Left lung (tissue), 10 donors: ENCODE measurements around the gene COL16A1. TPM values are rescaled to one million over a fixed set of nuclear protein-coding genes. Genes with fewer than 3 reads are reported as not detected.

Experiments
- ATAC-seq: fragments of 200-7000 bp; cut with Tn5 transposase; one replicate; pipeline ENCODE4 v1.9.1; 2020; ENCODE audit warnings: moderate library complexity
- DNase-seq, 4 donors: peaks; one replicate each; pipeline ENCODE4 v3.0.0-alpha.2; 2013 to 2020
- H3K27ac ChIP-seq, 2 donors: fragments of 200-600 bp; sonication (generic) in 1 of 2; one replicate each; pipeline versions ENCODE4 v1.5.0 to v1.8.0; 2020 to 2021
- H3K27me3 ChIP-seq, 2 donors: fragments of 200-600 bp; sonication (generic) in 1 of 2; one replicate each; pipeline versions ENCODE4 v1.5.0 to v1.8.0; 2020 to 2021
- H3K36me3 ChIP-seq, 2 donors: fragments of 200-600 bp; sonication (generic) in 1 of 2; one replicate each; pipeline versions ENCODE4 v1.5.0 to v1.8.0; 2020 to 2021
- H3K4me1 ChIP-seq, 2 donors: fragments of 200-600 bp; one replicate each; pipeline ENCODE4 v1.8.0; 2021
- H3K4me3 ChIP-seq, 2 donors: fragments of 200-600 bp; sonication (generic) in 1 of 2; one replicate each; pipeline versions ENCODE4 v1.5.0 to v1.8.0; 2020 to 2021; ENCODE audit warnings: mild to moderate bottlenecking in 1 of 2
- H3K9me3 ChIP-seq, 2 donors: fragments of 200-600 bp; sonication (generic) in 1 of 2; one replicate each; pipeline versions ENCODE4 v1.5.0 to v1.8.0; 2020 to 2021
- CTCF ChIP-seq, 2 donors: fragments of 200-600 bp; sonication (generic) in 1 of 2; IDR thresholded peaks; one replicate each; pipeline versions ENCODE4 v1.5.0 to v1.8.0; 2021; ENCODE audit warnings: antibody characterized with exemption in 2 of 2
- intact Hi-C, 2 donors: fragments of 100-400 bp; cut with DNase I; formaldehyde crosslinking; loops; one replicate each; pipeline versions ENCODE4 v1.11.2 to v1.14.2; 2022
- polyA plus RNA-seq, 6 donors: library from polyadenylated mRNA; unstranded; fragments of 120-200 nt; gene quantifications; one replicate each; pipeline ENCODE4 v1.2.1, GENCODE V29; 2013; ENCODE audit not compliant: insufficient read length in 6 of 6
- total RNA-seq, 2 donors: library from RNA; stranded (reverse); fragmentation: NEBNext Ultra II Directional; extraction: Animal tissue kit (Norgen Biotek cat#: 25700); gene quantifications; one replicate each; pipeline ENCODE4 v1.2.1, GENCODE V29; 2021
- donor health status: DM: no; HTN: yes; CAD: no.
- donor health status: DM: no; HTN: no; CAD: no.

Gene COL16A1
- total and polyA plus RNA-seq, 8 donors = 64.8 to 177 (median 118) TPM

DNA sequence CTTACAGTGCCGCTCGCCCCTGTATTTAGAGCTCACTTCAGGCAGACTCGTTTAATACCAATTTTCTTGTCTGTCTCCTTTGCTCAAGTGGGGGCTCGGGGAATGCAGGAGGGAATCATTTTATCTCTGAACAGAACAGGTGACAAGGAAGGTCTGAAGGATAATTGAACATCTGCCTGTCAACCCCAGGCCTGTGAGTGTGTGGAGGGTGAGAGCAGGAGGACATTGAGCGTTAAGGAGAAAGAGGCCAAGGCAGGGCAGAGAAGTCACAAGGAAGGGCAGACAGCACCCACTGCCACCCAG is 49.4 kb downstream of the COL16A1 start:
- intact Hi-C loops = no loop called here
- DNase-seq = no peak
- TF ChIP-seq CTCF (IDR thresholded peaks at IDR 0.05) = no peak
- H3K27me3 ChIP-seq = no peaks in the 10 kb centered on the region
- no peak for ATAC-seq
- no peak overlapping the region for H3K4me3 ChIP-seq
- no peaks in the 10 kb centered on the region for H3K9me3 ChIP-seq
- peaks cover 0 to 13% of the 10 kb centered on the region in 2 donors for H3K4me1 ChIP-seq
- H3K36me3 ChIP-seq = no peaks in the 10 kb centered on the region
- H3K27ac ChIP-seq = no peak overlapping the region

DNA sequence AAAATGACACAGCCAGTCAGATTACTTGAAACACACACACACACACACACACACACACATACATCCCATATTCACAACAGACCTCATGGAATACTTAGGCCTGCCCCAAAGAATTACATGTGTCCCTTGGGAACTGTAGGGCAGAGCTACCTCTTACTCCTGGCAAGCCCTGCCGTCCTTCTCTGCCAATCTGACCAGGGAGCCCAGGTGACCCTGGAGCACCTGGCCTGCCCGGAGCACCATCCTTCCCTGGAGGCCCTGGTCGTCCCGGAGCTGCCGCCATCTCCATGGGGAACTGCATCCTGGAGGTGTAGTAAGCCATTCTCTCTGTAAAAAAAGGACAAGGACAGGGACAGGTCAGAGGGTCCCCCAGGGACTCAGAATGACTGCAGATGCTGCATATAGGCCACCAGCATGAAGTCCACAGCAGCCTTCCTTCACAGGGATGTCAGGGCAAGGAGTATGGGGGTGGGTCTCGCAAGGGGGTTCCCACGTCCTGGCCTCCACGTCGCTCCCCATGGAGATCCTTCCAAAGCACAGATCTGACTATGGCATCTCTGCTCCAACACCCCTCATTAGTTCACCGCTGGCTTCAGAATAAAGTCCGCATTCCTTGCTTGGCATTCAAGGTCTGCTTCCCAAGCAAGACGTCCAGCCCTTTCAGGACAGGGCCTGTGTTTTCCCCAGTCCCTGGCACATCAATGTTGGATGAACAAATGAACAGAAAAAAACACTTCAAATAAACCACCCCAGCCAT is 49.9 kb downstream of the COL16A1 start:
- TF ChIP-seq CTCF (IDR thresholded peaks at IDR 0.05) = no peak
- ATAC-seq = no peak
- intact Hi-C loops = no loop called here

GRCh38 chr1:31652891-31653499 is 50.8 kb downstream of the COL16A1 start:
- Histone ChIP-seq H3K27me3 (no peaks in the 10 kb centered on the region), H3K9me3 (no peaks in the 10 kb centered on the region), H3K4me3 (no peak overlapping the region), H3K36me3 (no peaks in the 10 kb centered on the region), H3K4me1 (peaks cover 0 to 4% of the 10 kb centered on the region in 2 donors), H3K27ac (no peak overlapping the region)
- DNase-seq (no peak), ATAC-seq (peak; percentile 90)
- intact Hi-C loops = no loop called here
- no peak for TF ChIP-seq CTCF (IDR thresholded peaks at IDR 0.05)

More for the DNA sequence above, 49.9 kb downstream of the COL16A1 start:
- DNase-seq = no peak
- Histone ChIP-seq H3K36me3 (no peaks in the 10 kb centered on the region), H3K27ac (no peak overlapping the region), H3K27me3 (no peaks in the 10 kb centered on the region), H3K9me3 (no peaks in the 10 kb centered on the region), H3K4me3 (no peak overlapping the region), H3K4me1 (peaks cover 0 to 13% of the 10 kb centered on the region in 2 donors)

GRCh38 chr1:31651766-31652165 is 52.1 kb downstream of the COL16A1 start:
- DNase-seq = no peak
- TF ChIP-seq CTCF (IDR thresholded peaks at IDR 0.05) = no peak
- Histone ChIP-seq H3K9me3 (no peaks in the 10 kb centered on the region), H3K36me3 (no peaks in the 10 kb centered on the region), H3K4me3 (no peak overlapping the region), H3K27ac (no peak overlapping the region), H3K27me3 (no peaks in the 10 kb centered on the region), H3K4me1 (no peaks in the 10 kb centered on the region)
- ATAC-seq = no peak
- intact Hi-C loops = no loop called here

DNA sequence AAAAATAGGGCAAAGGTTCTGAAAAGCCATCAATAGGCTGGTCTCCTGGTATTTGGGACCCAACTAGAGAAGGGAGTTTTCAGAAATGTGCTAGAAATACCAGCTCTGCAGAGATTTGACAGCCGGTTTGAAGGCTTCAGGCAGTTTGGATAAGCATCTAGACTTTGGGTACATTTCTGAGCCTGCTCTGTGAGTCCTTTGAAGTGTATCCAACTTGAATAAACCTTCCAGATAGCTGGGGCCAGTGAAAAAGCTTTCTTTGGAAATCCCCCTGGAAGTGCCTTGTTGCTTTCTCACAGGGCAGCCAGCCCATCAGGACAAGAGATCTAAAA is 52.8 kb downstream of the COL16A1 start:
- H3K27me3 ChIP-seq = no peaks in the 10 kb centered on the region
- DNase-seq (no peak), ATAC-seq (no peak)
- no peaks in the 10 kb centered on the region for H3K36me3 ChIP-seq
- H3K4me1 ChIP-seq = no peaks in the 10 kb centered on the region
- intact Hi-C loops = no loop called here
- no peak overlapping the region for H3K4me3 ChIP-seq
- H3K9me3 ChIP-seq = no peaks in the 10 kb centered on the region
- no peak overlapping the region for H3K27ac ChIP-seq
- TF ChIP-seq CTCF (IDR thresholded peaks at IDR 0.05) = no peak
